Fibroblast of pulmonary artery (primary cell): ENCODE measurements around the gene AFF3.

Experiments
- DNase-seq: peaks from one replicate; pipeline ENCODE4 v3.0.0-alpha.2; 2010; ENCODE audit warnings: low read depth
- H3K4me3 ChIP-seq: replicated peaks from 2 replicates; pipeline ENCODE4 v1.5.1; 2011; ENCODE audit warnings: low read depth, mild to moderate bottlenecking, control low read depth, low read length, moderate library complexity
- TF ChIP-seq, protein P1 (sequence below): IDR thresholded peaks from 2 replicates; pipeline ENCODE4 v1.5.1; 2011; ENCODE audit warnings: mild to moderate bottlenecking, control low read depth, low read length, inconsistent platforms; ENCODE audit errors: missing control alignments

AFF3 gene

DNA sequence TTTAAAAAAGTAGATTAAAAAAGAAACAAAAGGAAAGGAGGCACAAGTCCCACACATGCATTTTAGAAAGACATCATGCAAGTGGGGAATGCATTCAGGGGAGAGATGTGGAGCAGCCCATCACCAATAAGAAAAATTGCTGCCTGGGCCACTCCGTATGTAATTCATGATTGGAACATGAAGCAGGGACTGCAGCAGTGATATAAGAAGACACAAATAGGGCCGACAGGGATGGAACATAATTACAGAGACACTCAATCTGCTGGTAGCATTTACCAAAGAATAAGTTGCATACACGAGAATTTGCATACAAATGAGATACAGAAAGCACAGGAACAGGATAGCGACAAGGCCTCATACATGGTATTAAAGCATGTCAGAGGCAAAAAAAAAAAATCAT is 6.5 kb upstream of the AFF3 start:
- DNase-seq = no peak
- TF ChIP-seq, protein P1, sequence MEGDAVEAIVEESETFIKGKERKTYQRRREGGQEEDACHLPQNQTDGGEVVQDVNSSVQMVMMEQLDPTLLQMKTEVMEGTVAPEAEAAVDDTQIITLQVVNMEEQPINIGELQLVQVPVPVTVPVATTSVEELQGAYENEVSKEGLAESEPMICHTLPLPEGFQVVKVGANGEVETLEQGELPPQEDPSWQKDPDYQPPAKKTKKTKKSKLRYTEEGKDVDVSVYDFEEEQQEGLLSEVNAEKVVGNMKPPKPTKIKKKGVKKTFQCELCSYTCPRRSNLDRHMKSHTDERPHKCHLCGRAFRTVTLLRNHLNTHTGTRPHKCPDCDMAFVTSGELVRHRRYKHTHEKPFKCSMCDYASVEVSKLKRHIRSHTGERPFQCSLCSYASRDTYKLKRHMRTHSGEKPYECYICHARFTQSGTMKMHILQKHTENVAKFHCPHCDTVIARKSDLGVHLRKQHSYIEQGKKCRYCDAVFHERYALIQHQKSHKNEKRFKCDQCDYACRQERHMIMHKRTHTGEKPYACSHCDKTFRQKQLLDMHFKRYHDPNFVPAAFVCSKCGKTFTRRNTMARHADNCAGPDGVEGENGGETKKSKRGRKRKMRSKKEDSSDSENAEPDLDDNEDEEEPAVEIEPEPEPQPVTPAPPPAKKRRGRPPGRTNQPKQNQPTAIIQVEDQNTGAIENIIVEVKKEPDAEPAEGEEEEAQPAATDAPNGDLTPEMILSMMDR = no peak
- no peak overlapping the region for H3K4me3 ChIP-seq

DNA sequence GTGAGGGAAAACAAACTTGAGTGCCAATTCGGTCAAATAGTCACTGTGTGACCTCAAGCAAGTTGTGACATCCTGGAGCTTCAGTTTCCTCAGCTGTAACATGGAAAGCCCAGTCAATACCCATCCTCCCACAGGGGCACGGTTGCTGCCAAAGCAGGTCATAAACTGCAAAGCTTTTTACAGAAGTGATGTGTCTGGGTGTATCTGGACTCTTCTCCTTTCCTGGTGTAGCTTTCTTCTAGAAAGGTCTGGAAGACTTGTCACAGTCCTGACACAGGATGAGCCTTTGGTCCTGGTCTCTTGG is 4.2 kb upstream of the AFF3 start:
- TF ChIP-seq, protein P1 = no peak
- no peak for DNase-seq
- no peak overlapping the region for H3K4me3 ChIP-seq

DNA sequence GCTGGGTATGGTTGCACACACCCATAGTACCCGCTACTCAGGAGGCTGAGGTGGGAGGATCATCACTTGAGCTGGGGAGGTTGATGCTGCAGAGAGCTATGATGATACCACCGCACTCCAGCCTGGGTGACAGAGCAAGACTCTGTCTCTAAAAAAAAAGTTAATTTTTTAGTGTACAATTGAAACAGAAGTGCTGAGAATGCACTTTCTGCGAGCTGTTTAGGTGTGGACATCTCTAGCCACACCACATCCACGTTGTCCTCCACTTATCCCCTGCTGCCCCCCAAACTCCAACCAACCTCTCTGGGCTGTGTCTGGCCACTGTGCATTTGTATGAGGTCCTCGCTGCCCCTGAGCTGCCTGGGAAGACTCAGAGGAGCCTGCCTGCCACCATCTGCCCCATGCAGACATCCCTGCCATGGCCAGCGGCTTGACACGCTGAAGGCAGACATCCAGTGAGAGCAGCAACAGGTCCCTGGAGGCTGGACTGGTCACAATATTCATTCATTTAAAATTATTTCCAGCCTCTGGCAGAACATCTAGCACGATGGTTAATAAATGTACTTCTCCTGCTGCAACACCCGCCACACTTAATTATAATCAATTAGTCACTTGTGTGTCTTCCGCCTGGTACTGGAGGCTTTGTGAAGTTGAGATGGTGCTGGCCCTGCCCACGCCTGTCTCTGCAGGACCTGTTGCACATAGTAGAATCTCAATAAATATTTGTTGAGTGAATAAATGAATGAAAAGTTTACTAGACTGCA is 3.7 kb upstream of the AFF3 start:
- no peak for DNase-seq
- TF ChIP-seq, protein P1 = no peak
- no peak overlapping the region for H3K4me3 ChIP-seq

DNA sequence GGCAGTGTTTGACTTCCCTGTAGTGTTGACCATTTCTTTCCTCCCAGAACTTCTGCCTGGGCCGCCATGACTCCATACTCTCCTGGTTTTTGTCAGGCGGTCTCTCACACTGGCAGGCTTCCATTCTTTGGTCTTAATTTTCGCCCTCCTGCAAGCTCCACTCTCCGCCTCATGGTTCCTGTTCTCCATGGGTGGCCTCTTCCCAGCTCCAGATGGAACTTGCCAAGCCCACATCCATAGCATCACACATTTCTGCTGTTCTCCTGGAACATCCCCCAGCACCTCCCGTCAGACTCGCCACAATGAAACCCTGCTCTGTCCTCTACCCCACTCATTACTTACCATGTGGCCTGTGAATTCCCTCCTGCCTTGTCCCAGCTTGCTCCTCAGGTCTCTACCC is 896 bp upstream of the AFF3 start:
- TF ChIP-seq, protein P1 = no peak
- H3K4me3 ChIP-seq = no peak overlapping the region
- no peak for DNase-seq

DNA sequence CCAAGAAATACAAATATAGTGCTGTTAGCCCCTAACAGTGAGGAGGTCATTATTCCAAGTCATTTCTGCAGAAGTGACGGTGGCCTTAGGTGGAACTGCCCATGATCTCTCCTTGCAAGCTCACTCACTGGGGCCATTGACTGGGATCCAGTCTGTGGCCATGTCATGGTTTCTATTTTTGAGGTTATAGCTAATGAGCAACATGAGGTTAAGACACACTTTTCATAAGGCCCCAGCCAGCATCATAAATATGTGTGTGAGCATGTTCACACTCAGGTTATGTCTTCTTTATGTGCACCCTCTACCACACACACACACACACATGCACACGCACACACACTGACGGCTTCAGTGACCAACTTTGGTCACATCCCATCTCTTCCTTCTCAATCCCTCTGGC is 484 bp downstream of the AFF3 start:
- no peak for DNase-seq
- no peak overlapping the region for H3K4me3 ChIP-seq
- TF ChIP-seq, protein P1 = no peak

DNA sequence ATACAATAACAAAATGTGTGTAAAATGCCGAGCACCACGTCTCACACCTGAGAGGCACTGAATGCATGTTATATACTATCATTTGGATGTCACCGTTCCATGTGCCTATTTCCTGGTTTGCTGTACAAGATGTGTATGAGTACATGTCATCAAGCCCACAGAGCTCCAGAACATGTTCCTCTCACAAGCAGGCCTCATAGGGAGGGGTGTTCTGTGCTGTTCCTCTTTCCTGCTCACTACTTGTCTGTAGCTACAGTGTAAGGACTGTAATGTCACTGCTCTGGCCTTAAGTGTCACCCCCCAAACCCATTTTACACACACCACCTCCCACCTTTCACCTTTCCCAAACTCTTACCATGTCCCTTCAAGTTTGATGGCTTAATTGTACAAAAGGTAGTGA is 1.8 kb downstream of the AFF3 start:
- no peak overlapping the region for H3K4me3 ChIP-seq
- TF ChIP-seq, protein P1 = no peak
- DNase-seq = no peak

GRCh38 chr2:100137866-100138570 is 4.4 kb downstream of the AFF3 start:
- TF ChIP-seq, protein P1 = no peak
- DNase-seq = no peak
- no peak overlapping the region for H3K4me3 ChIP-seq
